ENCODE data around the gene GAS7.
A peak's percentile ranks its signal among the peaks of the same experiment; 100 is the strongest.
"Not testable (repeated sequence)": the region's sequence is repeated elsewhere in the genome, so short reads cannot be mapped to it uniquely, and the experiment has no call there.

Gene GAS7

GRCh38 chr17:10042589-10043244, 155.7 kb downstream of the GAS7 start:
- DNase-seq: no peak

- no peak for DNase-seq
Observed at GRCh38 chr17:10041916-10042588, 156.4 kb downstream of the GAS7 start.

GRCh38 chr17:10041287-10041612, 157.2 kb downstream of the GAS7 start:
- DNase-seq: no peak

- DNase-seq: no peak
Observed at GRCh38 chr17:10036511-10037061, 161.8 kb downstream of the GAS7 start.

- DNase-seq: no peak
Observed at GRCh38 chr17:10035885-10036284, 162.5 kb downstream of the GAS7 start.

- no peak for DNase-seq
Observed at GRCh38 chr17:10034719-10035475, 163.5 kb downstream of the GAS7 start.

GRCh38 chr17:10033959-10034358, 164.4 kb downstream of the GAS7 start:
- DNase-seq: no peak

- no peak for DNase-seq
Observed at GRCh38 chr17:10033449-10033848, 165.0 kb downstream of the GAS7 start.

GRCh38 chr17:10032118-10032852, 166.1 kb downstream of the GAS7 start:
- DNase-seq: no peak

- no peak for DNase-seq
Observed at GRCh38 chr17:10031606-10032005, 166.8 kb downstream of the GAS7 start.

- no peak for DNase-seq
Observed at GRCh38 chr17:10031127-10031526, 167.3 kb downstream of the GAS7 start.

GRCh38 chr17:10029129-10029528, 169.3 kb downstream of the GAS7 start:
- no peak for DNase-seq

- DNase-seq: no peak
Observed at GRCh38 chr17:10025976-10026901, 172.2 kb downstream of the GAS7 start.

GRCh38 chr17:10025224-10025623, 173.2 kb downstream of the GAS7 start:
- DNase-seq: no peak

GRCh38 chr17:10022416-10022815, 176.0 kb downstream of the GAS7 start:
- no peak for DNase-seq

- DNase-seq: no peak
Observed at GRCh38 chr17:10021272-10021984, 177.0 kb downstream of the GAS7 start.

GRCh38 chr17:10019941-10020451, 178.4 kb downstream of the GAS7 start:
- no peak for DNase-seq

- DNase-seq: peak; percentile 46
Observed at GRCh38 chr17:10018461-10018891, 179.9 kb downstream of the GAS7 start.

GRCh38 chr17:10016958-10017570, 181.3 kb downstream of the GAS7 start:
- DNase-seq: not testable (repeated sequence)

GRCh38 chr17:10013365-10014112, 184.9 kb downstream of the GAS7 start:
- no peak for DNase-seq

Data from CD4-positive, alpha-beta T cell treated with Interleukin-17A for 1 hour (primary cell).